Mammary epithelial cell (primary cell): ENCODE data around the gene CDK11B.

ENCODE experiments used
- EZH2 ChIP-seq: IDR thresholded peaks from 2 replicates; pipeline ENCODE4 v1.6.1; 2012; ENCODE audit warnings: low read length, inconsistent platforms, borderline replicate concordance
- TF ChIP-seq, protein P1 (sequence below), 2 donors: IDR thresholded peaks in 1 of 2; conservative IDR thresholded peaks in 1 of 2; 2 replicates each; pipeline ENCODE4 v1.5.1; 2011 to 2012; ENCODE audit warnings: inconsistent platforms in 2 of 2, low read length in 2 of 2, mild to moderate bottlenecking in 2 of 2, control low read depth in 1 of 2, low read depth in 1 of 2; ENCODE audit not compliant: insufficient read depth in 1 of 2; ENCODE audit errors: extremely low read depth in 1 of 2

DNA sequence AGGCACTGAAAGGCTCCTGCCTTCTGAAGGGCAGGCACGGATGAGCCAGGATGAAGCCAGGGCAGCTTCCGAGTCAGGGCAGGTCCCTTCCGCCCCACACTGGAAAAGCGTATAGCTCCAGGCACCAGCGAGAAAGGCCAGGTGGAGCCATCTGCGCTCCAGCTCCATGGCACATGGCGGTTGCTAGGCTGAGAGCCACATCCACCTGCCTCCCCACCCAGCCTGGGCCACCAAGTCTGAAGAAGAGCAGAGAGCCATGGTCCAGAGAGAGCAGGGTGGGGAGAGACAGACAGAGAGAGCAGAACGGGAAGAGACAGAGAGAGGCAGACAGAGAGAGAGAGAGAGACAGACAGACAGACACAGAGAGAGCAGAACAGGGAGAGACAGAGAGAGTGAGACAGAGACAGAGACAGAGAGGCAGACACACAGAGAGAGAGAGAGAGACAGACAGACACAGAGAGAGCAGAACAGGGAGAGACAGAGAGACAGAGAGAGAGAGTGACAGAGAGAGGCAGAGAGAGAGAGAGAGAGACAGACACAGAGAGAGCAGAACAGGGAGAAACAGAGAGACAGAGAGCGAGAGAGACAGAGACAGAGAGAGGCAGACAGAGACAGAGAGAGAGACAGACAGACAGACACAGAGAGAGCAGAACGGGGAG lies 64.1 kb downstream of the CDK11B start:
- TF ChIP-seq, protein P1, sequence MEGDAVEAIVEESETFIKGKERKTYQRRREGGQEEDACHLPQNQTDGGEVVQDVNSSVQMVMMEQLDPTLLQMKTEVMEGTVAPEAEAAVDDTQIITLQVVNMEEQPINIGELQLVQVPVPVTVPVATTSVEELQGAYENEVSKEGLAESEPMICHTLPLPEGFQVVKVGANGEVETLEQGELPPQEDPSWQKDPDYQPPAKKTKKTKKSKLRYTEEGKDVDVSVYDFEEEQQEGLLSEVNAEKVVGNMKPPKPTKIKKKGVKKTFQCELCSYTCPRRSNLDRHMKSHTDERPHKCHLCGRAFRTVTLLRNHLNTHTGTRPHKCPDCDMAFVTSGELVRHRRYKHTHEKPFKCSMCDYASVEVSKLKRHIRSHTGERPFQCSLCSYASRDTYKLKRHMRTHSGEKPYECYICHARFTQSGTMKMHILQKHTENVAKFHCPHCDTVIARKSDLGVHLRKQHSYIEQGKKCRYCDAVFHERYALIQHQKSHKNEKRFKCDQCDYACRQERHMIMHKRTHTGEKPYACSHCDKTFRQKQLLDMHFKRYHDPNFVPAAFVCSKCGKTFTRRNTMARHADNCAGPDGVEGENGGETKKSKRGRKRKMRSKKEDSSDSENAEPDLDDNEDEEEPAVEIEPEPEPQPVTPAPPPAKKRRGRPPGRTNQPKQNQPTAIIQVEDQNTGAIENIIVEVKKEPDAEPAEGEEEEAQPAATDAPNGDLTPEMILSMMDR (conservative IDR thresholded peaks at IDR 0.05 in 1 of 2, IDR thresholded peaks at IDR 0.05 in 1 of 2; ENCODE audit: extremely low read depth in 1 of 2, insufficient read depth in 1 of 2, low read depth in 1 of 2, low read length in 2 of 2), result no peak
- peak; percentile 50 for TF ChIP-seq EZH2
